A549 treated with AZD2906 at 1 μM for 4 hours (cell line): ENCODE data around the gene ZRANB2. TPM values are rescaled to one million over a fixed set of nuclear protein-coding genes. Genes with fewer than 3 reads are reported as not detected.

ENCODE experiments used
- total RNA-seq: library from RNA; stranded (reverse); fragments of 200-300 nt; extraction: Qiagen RNA extraction; gene quantifications from 5 replicates; pipeline ENCODE4 v1.2.3, GENCODE V29; 2022

The ZRANB2 gene
- total RNA-seq = 18.7 to 30.5 TPM (median 21.1 TPM) in 5 replicates

GRCh38 chr1:71080739-71081696 lies at the start of gene ZRANB2:
Gene ZRANB2 (minus strand): TSS chr1:71081035. CDS start chr1:71080995, 40 bp downstream.

GRCh38 chr1:71047635-71048607 lies 32.9 kb downstream of the ZRANB2 start, which contains the start of gene PTGER3:
Gene PTGER3 (minus strand): TSS chr1:71047816. CDS start chr1:71047577, 239 bp downstream.

Other genes with a start within 250 kb of the ZRANB2 start
- 0.01 TPM in 1 of 5 replicates, not detected in the others for gene PTGER3, start 33.2 kb downstream of the ZRANB2 start, total RNA-seq